ENCODE measurements around the gene HIF3A. TPM values are rescaled to one million over a fixed set of nuclear protein-coding genes. Genes with fewer than 3 reads are reported as not detected.

Gene HIF3A
- total RNA-seq, 1 experiment from 2014 or later: not detected

GRCh38 chr19:46355234-46356148 is 58.6 kb downstream of the HIF3A start:
- no peak overlapping the region for H3K4me3 ChIP-seq (ENCODE audit: low read depth in 2 of 2, low read length in 2 of 2)
- no peaks in the 10 kb centered on the region for H3K9me3 ChIP-seq (ENCODE audit: control insufficient read depth, insufficient read depth, low read depth, low read length)
- H3K27me3 ChIP-seq (ENCODE audit: control insufficient read depth, insufficient read depth, low read length): no peaks in the 10 kb centered on the region
- H3K36me3 ChIP-seq (ENCODE audit: control insufficient read depth, insufficient read depth, low read length): no peaks in the 10 kb centered on the region
- no peak for TF ChIP-seq REST (IDR thresholded peaks at IDR 0.05; ENCODE audit: insufficient read depth in 1 of 2, low read depth in 2 of 2, low read length in 1 of 2)
- no peak for TF ChIP-seq POLR2AphosphoS5 (IDR thresholded peaks at IDR 0.05; ENCODE audit: low read depth, low read length)
- no peak for TF ChIP-seq TCF7L2 (IDR thresholded peaks at IDR 0.05; ENCODE audit: low read depth, low read length)
- TF ChIP-seq CTCF (IDR thresholded peaks at IDR 0.05): no peak
- no peak for TF ChIP-seq SIN3A (IDR thresholded peaks at IDR 0.05; ENCODE audit: borderline replicate concordance, insufficient read depth, low read depth, low read length)
- in situ Hi-C loops (cut with HindIII; ENCODE audit: low pct_unique_long_range_greater_than_20kb, low sequenced_read_pairs) (no loop called here), intact Hi-C loops (cut with micrococcal nuclease; ENCODE audit: unreplicated experiment) (no loop called here)
- H3K27ac ChIP-seq (ENCODE audit: low read length): no peak overlapping the region
- ChIA-PET POLR2A (interaction anchor here (0.6 kb wide), 1 partner anchor 603 kb away, joined by 8 read pairs; no protein-coding TSS in a partner anchor), CTCF (no interaction called here)
- BruUV-seq (replicated peaks): no TSS peak
- H3K4me1 ChIP-seq (ENCODE audit: control insufficient read depth, insufficient read depth, low read length): no peaks in the 10 kb centered on the region
- no peak for DNase-seq (ENCODE audit: low read depth, low spot score)
- no peak for ATAC-seq

GRCh38 chr19:46356149-46357055 is 59.6 kb downstream of the HIF3A start:
- ATAC-seq: no peak
- in situ Hi-C loops (cut with HindIII; ENCODE audit: low pct_unique_long_range_greater_than_20kb, low sequenced_read_pairs): no loop called here
- H3K27me3 ChIP-seq (ENCODE audit: control insufficient read depth, insufficient read depth, low read length): no peaks in the 10 kb centered on the region
- BruUV-seq (replicated peaks): no TSS peak
- no peak overlapping the region for H3K27ac ChIP-seq (ENCODE audit: low read length)
- no peaks in the 10 kb centered on the region for H3K36me3 ChIP-seq (ENCODE audit: control insufficient read depth, insufficient read depth, low read length)
- ChIA-PET POLR2A (no interaction called here), CTCF (no interaction called here)
- DNase-seq (ENCODE audit: low read depth, low spot score): no peak
- H3K4me1 ChIP-seq (ENCODE audit: control insufficient read depth, insufficient read depth, low read length): no peaks in the 10 kb centered on the region
- TF ChIP-seq TCF7L2 (IDR thresholded peaks at IDR 0.05; ENCODE audit: low read depth, low read length): no peak
- no peak for TF ChIP-seq POLR2AphosphoS5 (IDR thresholded peaks at IDR 0.05; ENCODE audit: low read depth, low read length)
- TF ChIP-seq CTCF (IDR thresholded peaks at IDR 0.05): no peak
- no peak for TF ChIP-seq REST (IDR thresholded peaks at IDR 0.05; ENCODE audit: insufficient read depth in 1 of 2, low read depth in 2 of 2, low read length in 1 of 2)
- no peak for TF ChIP-seq SIN3A (IDR thresholded peaks at IDR 0.05; ENCODE audit: borderline replicate concordance, insufficient read depth, low read depth, low read length)
- H3K9me3 ChIP-seq (ENCODE audit: control insufficient read depth, insufficient read depth, low read depth, low read length): no peaks in the 10 kb centered on the region
- intact Hi-C loops (cut with micrococcal nuclease; ENCODE audit: unreplicated experiment): no loop called here
- no peak overlapping the region for H3K4me3 ChIP-seq (ENCODE audit: low read depth in 2 of 2, low read length in 2 of 2)
